SK-N-SH (cell line): ENCODE measurements around the gene SLAIN1. TPM values are rescaled to one million over a fixed set of nuclear protein-coding genes. Genes with fewer than 3 reads are reported as not detected.

ENCODE experiments used
- CTCF ChIA-PET: fragments of 300-600, 350-600 bp; formaldehyde crosslinking; extraction: SDS; loops from one replicate; lab custom pipeline; 2021; lab: Yijun Ruan, JAX
- POLR2A ChIA-PET: fragments of 350-600 bp; sonication (Branson Sonifier 250); formaldehyde crosslinking; extraction: SDS; loops from one replicate; lab custom pipeline; 2020; ENCODE audit warnings: antibody characterized with exemption, inconsistent platforms; lab: Yijun Ruan, JAX
- DNase-seq: peaks from one replicate; pipeline ENCODE4 v3.0.0; 2012
- H2AFZ ChIP-seq: fragments of 200-600 bp; sonication (generic); 2 replicates; pipeline ENCODE4 v1.8.1; 2016; ENCODE audit warnings: antibody characterized with exemption, mild to moderate bottlenecking, low read depth
- H3F3A ChIP-seq: fragments of 200-600 bp; sonication (generic); replicated peaks from 2 replicates; pipeline ENCODE3; 2016; ENCODE audit warnings: antibody characterized with exemption, mild to moderate bottlenecking; ENCODE audit not compliant: insufficient read depth
- H3K27ac ChIP-seq, 2 experiments: fragments of 200-500 bp in 1 of 2; fragments of 200-600 bp in 1 of 2; sonication (Bioruptor generic) in 1 of 2; sonication (generic), shearing (Covaris generic) in 1 of 2; 2 replicates each; pipeline versions ENCODE4 v1.5.1 to v1.6.1; 2014 to 2016; ENCODE audit warnings: low read depth in 2 of 2, inconsistent platforms in 1 of 2, low read length in 1 of 2, mild to moderate bottlenecking in 1 of 2, mixed read lengths in 1 of 2
- H3K27me3 ChIP-seq: fragments of 200-600 bp; sonication (generic), shearing (Covaris generic); 2 replicates; pipeline ENCODE4 v1.6.1; 2016; ENCODE audit warnings: mixed run types; ENCODE audit not compliant: insufficient read depth
- H3K36me3 ChIP-seq, 2 experiments: fragments of 200-500 bp in 1 of 2; fragments of 200-600 bp in 1 of 2; sonication (Bioruptor generic) in 1 of 2; sonication (generic) in 1 of 2; replicated peaks in 1 of 2; 2 replicates each; pipeline versions ENCODE3 to v1.5.1; 2014 to 2016; ENCODE audit warnings: low read length in 1 of 2, mild to moderate bottlenecking in 1 of 2; ENCODE audit not compliant: insufficient read depth in 2 of 2, control insufficient read depth in 1 of 2
- H3K4me1 ChIP-seq, 2 experiments: fragments of 200-500 bp in 1 of 2; fragments of 200-600 bp in 1 of 2; sonication (Bioruptor generic) in 1 of 2; sonication (generic), shearing (Covaris generic) in 1 of 2; 2 replicates each; pipeline versions ENCODE4 v1.5.1 to v1.6.1; 2014 to 2016; ENCODE audit warnings: low read depth in 1 of 2, low read length in 1 of 2, mixed run types in 1 of 2; ENCODE audit not compliant: insufficient read depth in 2 of 2, control insufficient read depth in 1 of 2
- H3K4me2 ChIP-seq: fragments of 200-600 bp; sonication (generic), shearing (Covaris generic); 2 replicates; pipeline ENCODE4 v1.6.1; 2017; ENCODE audit warnings: mixed run types
- H3K4me3 ChIP-seq, 2 experiments: fragments of 200-500 bp in 1 of 2; fragments of 200-600 bp in 1 of 2; sonication (Bioruptor generic) in 1 of 2; sonication (generic), shearing (Covaris generic) in 1 of 2; 2 replicates each; pipeline versions ENCODE4 v1.5.1 to v1.8.1; 2014 to 2016; ENCODE audit warnings: low read depth in 2 of 2, inconsistent platforms in 1 of 2, low read length in 1 of 2, mild to moderate bottlenecking in 1 of 2, mixed read lengths in 1 of 2, moderate library complexity in 1 of 2
- H3K79me2 ChIP-seq: fragments of 200-600 bp; sonication (generic); 2 replicates; pipeline ENCODE4 v1.8.1; 2017; ENCODE audit warnings: mild to moderate bottlenecking; ENCODE audit not compliant: insufficient read depth
- H3K9ac ChIP-seq: fragments of 200-600 bp; sonication (generic); 2 replicates; pipeline ENCODE4 v1.6.1; 2017; ENCODE audit warnings: mixed run types
- H3K9me2 ChIP-seq: fragments of 200-600 bp; sonication (generic); 2 replicates; pipeline ENCODE4 v1.6.1; 2017; ENCODE audit warnings: mixed run types
- H3K9me3 ChIP-seq: fragments of 200-600 bp; sonication (generic); 2 replicates; pipeline ENCODE4 v1.6.1; 2017; ENCODE audit warnings: mixed run types, mild to moderate bottlenecking, moderate library complexity
- H4K20me1 ChIP-seq: fragments of 200-600 bp; sonication (generic); 2 replicates; pipeline ENCODE4 v1.6.1; 2017; ENCODE audit warnings: mild to moderate bottlenecking, mixed run types; ENCODE audit not compliant: insufficient read depth
- EP300 ChIP-seq, 2 experiments: IDR thresholded peaks; 2 replicates each; pipeline versions ENCODE4 v1.4.0 to v1.6.1; 2012; ENCODE audit warnings: borderline replicate concordance in 1 of 2, low read depth in 1 of 2, low read length in 1 of 2
- FOXJ3 ChIP-seq: sonication (generic); formaldehyde crosslinking; IDR thresholded peaks from 2 replicates; pipeline ENCODE4 v1.5.1; 2020; ENCODE audit warnings: mild to moderate bottlenecking, missing genetic modification reagents
- GATA2 ChIP-seq: sonication (generic); formaldehyde crosslinking; IDR thresholded peaks from 2 replicates; pipeline ENCODE4 v1.5.0; 2020; ENCODE audit warnings: mild to moderate bottlenecking, missing genetic modification reagents
- JUND ChIP-seq: IDR thresholded peaks from 2 replicates; pipeline ENCODE4 v1.4.0; 2012
- NRF1 ChIP-seq: IDR thresholded peaks from 2 replicates; pipeline ENCODE4 v1.6.1; 2012; ENCODE audit warnings: low read depth, mild to moderate bottlenecking, low read length
- RFX5 ChIP-seq: IDR thresholded peaks from 2 replicates; pipeline ENCODE4 v1.6.1; 2012; ENCODE audit warnings: mild to moderate bottlenecking, improper control_type of control experiment, low read length
- SIN3A ChIP-seq: IDR thresholded peaks from 2 replicates; pipeline ENCODE4 v1.6.1; 2012; ENCODE audit warnings: low read depth, mild to moderate bottlenecking, low read length, moderate library complexity, borderline replicate concordance
- SMC3 ChIP-seq: IDR thresholded peaks from 2 replicates; pipeline ENCODE4 v1.6.1; 2012; ENCODE audit warnings: low read depth, low read length, improper control_type of control experiment
- WGBS: methylation state at CpG from one replicate; pipeline ENCODE4 v1.1.6; 2017; ENCODE audit warnings: low lambda C conversion rate; 5-methylcytosine and 5-hydroxymethylcytosine counted together
- polyA plus RNA-seq, 3 experiments: library from polyadenylated mRNA; depleted of rRNA; stranded (reverse); fragments of >200 nt; gene quantifications; 2 replicates each; pipeline ENCODE4 v1.2.3, GENCODE V29; 2012
- TF ChIP-seq, protein P1 (sequence below): IDR thresholded peaks from 2 replicates; pipeline ENCODE4 v1.4.0; 2012; ENCODE audit warnings: low read depth

The SLAIN1 gene
- polyA plus RNA-seq (2012; rRNA removed): 1.6 and 1.8 TPM in 2 replicates
- 1.5 TPM in 2 replicates for polyA plus RNA-seq (2012; cell fraction: cytosol; rRNA removed)
- 0.42 and 0.76 TPM in 2 replicates for polyA plus RNA-seq (2012; cell fraction: nucleus; rRNA removed)

GRCh38 chr13:77697217-77698103, at the start of gene SLAIN1:
Gene SLAIN1 (plus strand): TSS chr13:77697687. CDS start chr13:77697914, 227 bp downstream.
- no peaks in the 10 kb centered on the region for H4K20me1 ChIP-seq
- DNase-seq: peak; percentile 98
- 0 out of 2 replicates have a peak, but pooled peaks cover 2% of the 10 kb centered on the region for H3K9me2 ChIP-seq
- H3K36me3 ChIP-seq: no peaks in the 10 kb centered on the region
- H3K9me3 ChIP-seq: no peaks in the 10 kb centered on the region
- H3K4me1 ChIP-seq: peaks cover 0 to 9% of the 10 kb centered on the region in 2 experiments; a peak in 3 of 4 replicates
- H3K4me3 ChIP-seq: peak within 1 kb of the TSS; percentile 64 to 71
- H2AFZ ChIP-seq: peak within 1 kb of the TSS; percentile 79; the same call in 1 of the 2 replicates
- CTCF ChIA-PET: interaction anchor here (0.5 to 2.3 kb wide), 7 partner anchors 9 to 283 kb away, joined by 3 to 9 read pairs (median 3); no protein-coding TSS in a partner anchor
- peak within 1 kb of the TSS in 1 of 2 experiments; percentile 64; a peak in 1 of 4 replicates for H3K27ac ChIP-seq
- TF ChIP-seq NRF1: peak; percentile 54; the same call in 1 of the 2 replicates
- TF ChIP-seq JUND: no peak
- TF ChIP-seq, protein P1, sequence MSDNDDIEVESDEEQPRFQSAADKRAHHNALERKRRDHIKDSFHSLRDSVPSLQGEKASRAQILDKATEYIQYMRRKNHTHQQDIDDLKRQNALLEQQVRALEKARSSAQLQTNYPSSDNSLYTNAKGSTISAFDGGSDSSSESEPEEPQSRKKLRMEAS: 0 out of 2 replicates have a peak, but pooled peaks have one; percentile 27
- TF ChIP-seq, all 33 proteins: peak for 2
- no peaks in the 10 kb centered on the region for H3F3A ChIP-seq
- H3K9ac ChIP-seq: no peak within 1 kb of the TSS
- POLR2A ChIA-PET: no interaction called here
- no peaks in the 10 kb centered on the region for H3K79me2 ChIP-seq
- under 1% methylated on average over 8 of the region's 86 CpGs for WGBS
- H3K27me3 ChIP-seq: peaks cover 10% of the 10 kb centered on the region; the same call in 1 of the 2 replicates
- peak within 1 kb of the TSS; percentile 85 for H3K4me2 ChIP-seq

DNA sequence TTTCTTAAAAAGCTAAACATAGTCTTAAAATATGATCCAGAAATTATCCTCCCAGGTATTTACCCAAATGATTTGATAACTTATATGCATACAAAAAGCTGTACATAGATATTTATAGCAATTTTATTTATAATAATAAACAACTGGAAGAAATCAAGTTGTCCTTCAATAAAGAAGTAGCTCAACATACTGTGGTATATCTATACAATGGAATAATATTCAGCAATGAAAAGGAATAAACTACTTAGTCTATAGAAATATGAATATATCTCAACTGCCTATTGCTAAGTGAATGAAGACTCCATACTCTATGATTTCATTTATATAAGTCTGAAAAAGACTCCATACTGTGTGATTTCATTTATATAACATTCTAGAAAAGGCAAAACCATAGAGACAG, 47.1 kb upstream of the SLAIN1 start:
- Histone ChIP-seq H3K27ac (no peak overlapping the region), H3K79me2 (no peaks in the 10 kb centered on the region), H3K9ac (no peak overlapping the region)
- TF ChIP-seq EP300 (IDR thresholded peaks at IDR 0.05; ENCODE audit: borderline replicate concordance in 1 of 2, low read depth in 1 of 2, low read length in 1 of 2): no peak
- TF ChIP-seq RFX5: no peak
- no peak for TF ChIP-seq GATA2 (CRISPR knock-in tag)
- no peak for TF ChIP-seq JUND
- TF ChIP-seq FOXJ3 (CRISPR knock-in tag): no peak
- no peak for TF ChIP-seq SIN3A
- no peak for TF ChIP-seq SMC3
- TF ChIP-seq, protein P1: no peak
- TF ChIP-seq, all 33 proteins: peak for 0
- Histone ChIP-seq H3K27me3 (no peaks in the 10 kb centered on the region), H3K4me2 (no peak overlapping the region), H4K20me1 (no peaks in the 10 kb centered on the region), H3K9me2 (no peaks in the 10 kb centered on the region), H2AFZ (no peak overlapping the region), H3K4me3 (no peak overlapping the region), H3F3A (no peaks in the 10 kb centered on the region), H3K9me3 (no peaks in the 10 kb centered on the region), H3K4me1 (no peaks in the 10 kb centered on the region), H3K36me3 (no peaks in the 10 kb centered on the region)
- no peak for DNase-seq
- POLR2A ChIA-PET: no interaction called here
- CTCF ChIA-PET: no interaction called here
